Mammary epithelial cell (primary cell): Measurements from ENCODE around the gene AUTS2.

Experiments
- EZH2 ChIP-seq: IDR thresholded peaks from 2 replicates; pipeline ENCODE4 v1.6.1; 2012; ENCODE audit warnings: low read length, inconsistent platforms, borderline replicate concordance
- TF ChIP-seq, protein P1 (sequence below), 2 donors: IDR thresholded peaks in 1 of 2; conservative IDR thresholded peaks in 1 of 2; 2 replicates each; pipeline ENCODE4 v1.5.1; 2011 to 2012; ENCODE audit warnings: inconsistent platforms in 2 of 2, low read length in 2 of 2, mild to moderate bottlenecking in 2 of 2, control low read depth in 1 of 2, low read depth in 1 of 2; ENCODE audit not compliant: insufficient read depth in 1 of 2; ENCODE audit errors: extremely low read depth in 1 of 2

- TF ChIP-seq, protein P1, sequence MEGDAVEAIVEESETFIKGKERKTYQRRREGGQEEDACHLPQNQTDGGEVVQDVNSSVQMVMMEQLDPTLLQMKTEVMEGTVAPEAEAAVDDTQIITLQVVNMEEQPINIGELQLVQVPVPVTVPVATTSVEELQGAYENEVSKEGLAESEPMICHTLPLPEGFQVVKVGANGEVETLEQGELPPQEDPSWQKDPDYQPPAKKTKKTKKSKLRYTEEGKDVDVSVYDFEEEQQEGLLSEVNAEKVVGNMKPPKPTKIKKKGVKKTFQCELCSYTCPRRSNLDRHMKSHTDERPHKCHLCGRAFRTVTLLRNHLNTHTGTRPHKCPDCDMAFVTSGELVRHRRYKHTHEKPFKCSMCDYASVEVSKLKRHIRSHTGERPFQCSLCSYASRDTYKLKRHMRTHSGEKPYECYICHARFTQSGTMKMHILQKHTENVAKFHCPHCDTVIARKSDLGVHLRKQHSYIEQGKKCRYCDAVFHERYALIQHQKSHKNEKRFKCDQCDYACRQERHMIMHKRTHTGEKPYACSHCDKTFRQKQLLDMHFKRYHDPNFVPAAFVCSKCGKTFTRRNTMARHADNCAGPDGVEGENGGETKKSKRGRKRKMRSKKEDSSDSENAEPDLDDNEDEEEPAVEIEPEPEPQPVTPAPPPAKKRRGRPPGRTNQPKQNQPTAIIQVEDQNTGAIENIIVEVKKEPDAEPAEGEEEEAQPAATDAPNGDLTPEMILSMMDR (conservative IDR thresholded peaks at IDR 0.05 in 1 of 2, IDR thresholded peaks at IDR 0.05 in 1 of 2; ENCODE audit: extremely low read depth in 1 of 2, insufficient read depth in 1 of 2, low read depth in 1 of 2, low read length in 2 of 2): no peak
- no peak for TF ChIP-seq EZH2
Measured at GRCh38 chr7:69817121-69817520, 218.8 kb downstream of the AUTS2 start.
